IPS-NIHi7 (cell line): ENCODE measurements around the gene LRRFIP1.
"Not testable (repeated sequence)": the region's sequence is repeated elsewhere in the genome, so short reads cannot be mapped to it uniquely, and the experiment has no call there.

Experiments used
- DNase-seq: peaks from one replicate; pipeline ENCODE4 v3.0.0; 2012; ENCODE audit warnings: mixed read lengths; ENCODE audit errors: extremely low spot score

Gene LRRFIP1

GRCh38 chr2:237743561-237744269 is 116.3 kb downstream of the LRRFIP1 start:
- no peak for DNase-seq

DNA sequence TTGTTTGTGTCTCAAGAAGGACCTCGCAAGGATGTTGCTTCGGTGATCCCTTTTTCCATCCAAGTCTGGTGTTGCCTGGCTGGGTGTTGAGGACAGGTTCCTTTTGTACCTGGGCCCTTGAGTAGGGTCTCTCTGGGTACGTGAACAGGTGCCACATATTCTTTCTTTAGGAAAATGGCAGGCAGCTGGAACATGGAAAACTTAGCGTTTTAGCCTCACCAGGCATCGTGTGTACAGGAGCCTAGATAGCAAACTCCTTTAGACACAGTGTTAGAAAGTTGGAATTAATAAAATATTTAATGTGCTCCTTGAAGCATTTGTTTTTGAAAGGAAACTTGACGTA is 116.9 kb downstream of the LRRFIP1 start:
- no peak for DNase-seq

DNA sequence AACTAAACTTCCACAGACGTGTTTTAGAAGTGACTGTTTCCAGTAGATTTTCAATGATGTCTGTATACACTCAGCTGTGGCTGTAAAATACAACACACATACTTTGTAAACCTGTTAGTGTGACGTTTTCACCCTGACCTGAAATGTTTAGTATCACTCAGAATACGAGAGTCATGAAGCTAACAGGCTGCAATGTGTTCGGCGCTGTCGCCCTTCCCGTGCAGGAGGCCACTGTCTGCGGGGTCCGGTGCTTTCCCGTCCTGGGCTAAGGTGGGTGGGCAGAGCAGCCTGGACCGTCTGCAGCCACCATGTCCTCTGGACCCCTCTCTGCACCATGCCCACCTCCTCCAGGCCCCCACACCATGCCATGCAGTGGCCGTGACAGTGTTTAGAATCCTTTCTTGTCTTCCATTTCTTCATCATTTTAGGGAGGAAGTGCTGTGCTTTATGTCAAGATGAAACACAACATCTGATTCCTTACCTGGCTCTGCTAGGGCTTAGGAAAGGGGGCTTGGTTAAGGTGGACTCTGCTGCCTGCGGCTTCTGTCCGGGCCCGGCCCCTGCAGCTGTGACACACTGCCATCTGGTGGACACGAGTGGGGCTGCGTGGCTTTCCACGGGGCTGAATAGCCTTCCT is 117.3 kb downstream of the LRRFIP1 start:
- peak; percentile 90 for DNase-seq

DNA sequence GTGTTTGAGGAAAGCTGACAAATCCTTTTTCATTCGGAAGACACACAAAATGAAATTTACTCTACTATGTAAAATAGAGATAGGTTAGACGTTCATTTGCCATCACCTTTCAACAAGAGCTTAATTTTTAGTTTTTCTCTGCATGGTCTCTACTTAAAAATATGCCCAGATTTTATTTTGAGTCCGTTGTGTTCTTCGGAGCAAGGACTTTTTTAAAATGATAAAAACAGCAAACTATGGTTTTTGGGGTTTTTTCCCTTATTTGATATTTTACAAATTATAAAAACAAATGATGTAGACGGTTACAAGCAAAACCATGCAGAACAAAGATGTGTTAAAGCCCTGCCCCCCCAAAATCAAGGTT is 117.8 kb downstream of the LRRFIP1 start:
- no peak for DNase-seq

GRCh38 chr2:237746302-237747080 is 119.1 kb downstream of the LRRFIP1 start:
- no peak for DNase-seq

DNA sequence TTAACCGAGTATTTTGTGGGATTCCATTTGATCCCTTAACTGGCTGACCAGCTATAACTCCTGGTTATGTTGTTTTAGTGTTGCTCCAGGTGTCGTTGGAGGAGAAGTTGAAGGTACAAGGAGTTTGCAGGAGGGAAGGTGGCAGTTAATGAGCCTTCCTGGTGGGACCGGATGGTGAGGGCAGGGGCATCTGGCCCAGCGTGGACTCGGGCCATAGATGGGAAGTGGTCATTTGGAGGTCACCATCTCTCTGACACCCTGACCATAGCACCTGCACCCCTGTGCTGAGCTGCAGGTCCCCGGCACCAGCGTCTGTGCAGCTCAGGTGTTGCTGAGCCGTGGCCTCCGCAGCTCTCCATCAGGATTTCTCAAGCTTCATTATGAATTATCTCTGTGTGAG is 119.8 kb downstream of the LRRFIP1 start:
- no peak for DNase-seq

- DNase-seq: no peak
These were observed 121.6 kb downstream of the LRRFIP1 start for GRCh38 chr2:237749002-237749401.

GRCh38 chr2:237749961-237750360 is 122.6 kb downstream of the LRRFIP1 start:
- DNase-seq: no peak

DNA sequence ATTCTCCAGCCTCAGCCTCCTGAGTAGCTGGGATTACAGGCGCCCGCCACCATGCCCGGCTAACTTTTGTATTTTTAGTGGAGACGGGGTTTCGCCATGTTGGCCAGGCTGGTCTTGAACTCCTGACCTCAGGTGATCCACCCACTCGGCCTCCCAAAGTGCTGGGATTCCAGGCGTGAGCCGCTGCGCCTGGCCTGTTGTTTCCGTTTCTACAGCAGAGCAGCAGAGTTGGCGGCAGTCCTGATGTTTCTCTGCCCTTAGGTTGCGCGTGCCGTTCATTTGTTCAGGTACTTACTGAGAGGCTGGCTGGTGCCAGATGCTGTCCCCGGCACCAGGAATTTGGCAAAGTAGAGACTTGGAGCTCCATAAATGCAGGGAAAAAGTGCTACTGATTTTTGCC is 123.1 kb downstream of the LRRFIP1 start:
- not testable (repeated sequence) for DNase-seq

- DNase-seq: no peak
These were observed 125.4 kb downstream of the LRRFIP1 start for GRCh38 chr2:237752761-237753165.

GRCh38 chr2:237754182-237754581 is 126.8 kb downstream of the LRRFIP1 start:
- no peak for DNase-seq

DNA sequence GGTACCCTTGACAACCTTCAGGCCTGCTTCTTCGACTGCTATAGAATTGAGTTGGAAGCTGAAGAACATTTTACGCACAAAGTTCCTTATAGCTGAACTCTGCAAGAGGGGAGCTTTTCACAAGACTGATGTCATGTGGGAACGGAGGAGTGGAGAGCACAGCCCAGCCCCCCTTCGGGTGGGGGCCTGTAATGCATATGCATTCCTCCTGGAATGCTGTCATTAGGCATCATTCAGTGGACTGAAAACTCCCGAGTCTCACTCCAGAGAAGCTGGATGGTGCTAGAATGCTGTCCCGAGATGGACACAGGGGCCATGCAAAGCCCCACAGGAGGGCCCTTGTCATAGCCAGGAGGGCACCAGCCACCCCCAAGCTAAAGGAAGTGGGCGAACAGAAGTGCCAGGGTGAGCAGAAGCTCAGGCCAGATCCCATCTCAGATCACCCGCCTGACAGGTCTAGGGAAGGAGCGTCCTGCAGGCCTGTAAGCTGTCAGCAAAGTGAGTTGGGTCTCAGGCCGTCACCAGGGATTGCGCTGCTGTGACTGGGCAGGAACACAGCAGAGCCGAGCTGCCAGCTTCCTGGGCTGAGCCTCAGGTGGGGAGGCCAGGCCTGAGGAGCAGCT is 127.3 kb downstream of the LRRFIP1 start:
- DNase-seq: no peak

- DNase-seq: no peak
These were observed 130.2 kb downstream of the LRRFIP1 start for GRCh38 chr2:237757616-237758015.

DNA sequence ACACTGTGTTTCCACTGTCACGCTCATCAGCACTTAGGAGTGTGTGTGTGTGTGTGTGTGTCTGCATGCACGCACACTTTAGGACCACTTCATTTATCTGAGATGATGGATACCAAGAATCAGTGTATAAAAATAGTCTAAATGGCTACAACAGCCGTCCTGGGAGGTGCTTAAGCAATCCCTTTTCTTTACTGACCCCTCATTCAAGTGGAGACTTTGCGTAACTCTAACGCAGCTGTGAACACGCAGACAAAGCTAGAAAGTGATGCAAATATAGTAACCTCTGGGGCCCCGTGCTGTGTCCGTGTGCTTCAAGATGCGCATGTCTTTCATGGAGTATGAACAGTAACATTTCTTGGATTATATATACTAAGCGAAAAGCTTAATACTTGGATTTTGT is 130.8 kb downstream of the LRRFIP1 start:
- no peak for DNase-seq

DNA sequence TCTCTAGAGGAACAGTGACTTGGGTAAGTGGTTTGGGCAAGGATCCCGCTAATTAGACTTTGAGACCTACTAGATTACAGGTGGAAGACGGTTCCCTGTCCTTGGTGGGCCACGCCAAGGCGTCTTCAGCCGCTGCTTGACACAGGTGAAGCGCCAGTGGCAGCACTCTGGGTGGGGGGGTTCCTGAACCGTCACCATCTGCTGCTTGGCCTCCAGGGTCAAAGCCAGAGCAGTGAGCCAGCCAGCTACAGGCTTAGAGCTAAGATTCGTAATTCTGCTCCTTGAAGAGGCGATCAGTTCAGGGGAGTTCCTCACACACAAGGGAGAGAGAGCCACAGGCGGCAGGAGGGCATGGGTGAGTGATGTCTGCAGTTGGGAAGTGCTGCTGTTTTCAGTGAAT is 131.8 kb downstream of the LRRFIP1 start:
- DNase-seq: no peak

DNA sequence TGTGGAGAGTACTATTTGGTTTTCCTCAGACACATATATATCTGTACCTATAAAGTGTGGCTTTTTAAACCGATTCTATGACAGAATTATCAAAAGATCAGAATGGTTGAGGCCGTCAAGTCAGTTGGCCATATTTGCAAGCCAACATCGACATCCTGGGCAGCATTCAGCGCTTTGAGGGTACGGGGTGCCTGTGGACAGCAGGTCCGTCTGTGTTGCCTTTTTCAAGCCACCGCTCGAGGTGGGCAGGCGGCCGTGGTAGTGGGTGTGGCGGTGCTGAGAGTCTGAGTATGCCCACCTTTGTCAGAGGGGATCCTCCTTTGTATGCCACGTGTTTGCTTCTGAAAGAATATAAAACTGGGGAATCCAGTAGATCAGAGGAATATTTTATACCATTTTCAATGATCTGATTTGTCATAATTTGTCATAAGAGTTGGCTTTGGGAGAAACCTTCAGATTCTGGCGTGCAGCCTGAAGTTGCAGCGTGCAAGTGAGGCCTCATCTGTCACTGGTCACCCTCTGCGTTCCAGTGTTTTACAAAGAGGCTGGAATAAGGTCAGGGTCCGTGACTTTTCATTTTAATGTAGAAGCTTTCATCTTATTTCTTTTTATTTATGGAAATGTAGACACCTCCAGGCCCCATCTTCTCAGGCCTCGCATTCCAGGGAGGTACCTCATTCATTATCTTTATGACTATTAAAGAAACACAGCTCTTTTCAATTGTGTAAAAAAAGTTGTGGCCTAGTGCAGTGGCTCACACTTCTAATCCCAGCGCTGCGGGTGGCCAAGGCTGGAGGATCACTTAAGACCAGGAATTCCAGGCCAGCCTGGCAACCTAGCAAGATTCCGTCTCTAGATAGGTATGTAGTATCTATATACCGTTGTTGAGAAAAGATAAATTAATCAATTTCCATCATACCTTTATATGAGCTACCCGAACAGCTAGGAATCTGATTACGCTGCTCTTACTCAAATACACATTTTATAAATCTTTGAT is 133.4 kb downstream of the LRRFIP1 start:
- DNase-seq: no peak

DNA sequence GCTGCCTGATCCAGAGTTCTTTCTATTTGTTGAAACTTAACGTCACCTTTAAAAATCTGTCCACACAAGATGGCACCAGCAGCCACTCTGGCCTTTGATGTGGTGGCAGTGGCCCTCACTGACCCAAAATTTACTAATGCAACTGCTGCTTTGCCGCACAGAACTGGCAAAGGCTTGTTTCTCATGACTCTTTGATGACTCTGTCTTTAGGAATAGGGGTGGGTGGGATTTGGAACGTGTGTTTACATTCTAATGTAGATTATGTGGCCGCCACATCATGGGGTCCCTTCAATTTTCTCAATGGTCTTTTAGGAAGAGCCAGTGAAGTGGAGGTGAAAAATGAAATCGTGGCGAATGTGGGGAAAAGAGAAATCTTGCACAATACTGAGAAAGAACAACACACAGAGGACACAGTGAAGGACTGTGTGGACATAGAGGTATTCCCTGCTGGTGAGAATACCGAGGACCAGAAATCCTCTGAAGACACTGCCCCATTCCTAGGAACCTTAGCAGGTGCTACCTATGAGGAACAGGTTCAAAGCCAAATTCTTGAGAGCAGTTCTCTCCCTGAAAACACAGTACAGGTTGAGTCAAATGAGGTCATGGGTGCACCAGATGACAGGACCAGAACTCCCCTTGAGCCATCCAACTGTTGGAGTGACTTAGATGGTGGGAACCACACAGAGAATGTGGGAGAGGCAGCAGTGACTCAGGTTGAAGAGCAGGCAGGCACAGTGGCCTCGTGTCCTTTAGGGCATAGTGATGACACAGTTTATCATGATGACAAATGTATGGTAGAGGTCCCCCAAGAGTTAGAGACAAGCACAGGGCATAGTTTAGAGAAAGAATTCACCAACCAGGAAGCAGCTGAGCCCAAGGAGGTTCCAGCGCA is 135.2 kb downstream of the LRRFIP1 start:
- DNase-seq: not testable (repeated sequence)

DNA sequence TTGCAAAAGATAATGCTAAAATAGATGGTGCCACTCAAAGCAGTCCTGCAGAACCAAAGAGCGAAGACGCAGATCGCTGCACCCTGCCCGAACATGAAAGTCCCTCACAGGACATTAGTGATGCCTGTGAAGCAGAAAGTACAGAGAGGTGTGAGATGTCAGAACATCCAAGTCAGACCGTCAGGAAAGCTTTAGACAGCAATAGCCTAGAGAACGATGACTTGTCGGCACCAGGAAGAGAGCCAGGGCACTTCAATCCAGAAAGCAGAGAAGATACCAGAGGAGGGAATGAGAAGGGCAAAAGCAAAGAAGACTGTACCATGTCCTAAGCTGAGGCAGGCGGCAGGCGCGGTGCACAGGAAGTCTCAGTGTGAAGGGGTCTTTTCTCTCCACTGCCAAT is 136.4 kb downstream of the LRRFIP1 start:
- DNase-seq: no peak

- DNase-seq: not testable (repeated sequence)
These were observed 137.7 kb downstream of the LRRFIP1 start for GRCh38 chr2:237765122-237765521.

DNA sequence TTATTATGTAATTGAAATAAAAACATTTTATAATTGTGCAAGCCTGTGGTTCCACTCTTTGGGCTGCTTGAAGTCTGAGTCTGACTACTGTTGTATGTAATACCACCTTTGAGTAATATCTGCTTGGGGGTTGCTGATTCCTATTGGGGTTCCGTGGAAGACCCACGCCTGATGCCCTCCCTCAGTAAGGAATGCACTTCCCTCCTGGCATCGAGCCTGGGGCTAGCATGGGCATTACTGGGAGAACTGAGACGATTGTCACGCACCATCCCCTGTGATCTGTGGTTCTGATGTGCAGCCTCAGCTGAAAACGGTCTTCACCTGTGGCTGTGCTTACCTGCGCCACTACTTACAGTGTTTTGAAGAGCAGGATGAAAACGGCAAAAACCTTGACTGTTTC is 138.5 kb downstream of the LRRFIP1 start:
- no peak for DNase-seq
